Measurements from ENCODE around the gene RNF14. TPM values are rescaled to one million over a fixed set of nuclear protein-coding genes. Genes with fewer than 3 reads are reported as not detected.

Gene RNF14
- total and polyA plus RNA-seq, 10 of the 15 experiments (the other 5 are each of a cell fraction or from before 2014, with no cell fraction given) = 13.2 to 41.8 (median 28.3) TPM

DNA sequence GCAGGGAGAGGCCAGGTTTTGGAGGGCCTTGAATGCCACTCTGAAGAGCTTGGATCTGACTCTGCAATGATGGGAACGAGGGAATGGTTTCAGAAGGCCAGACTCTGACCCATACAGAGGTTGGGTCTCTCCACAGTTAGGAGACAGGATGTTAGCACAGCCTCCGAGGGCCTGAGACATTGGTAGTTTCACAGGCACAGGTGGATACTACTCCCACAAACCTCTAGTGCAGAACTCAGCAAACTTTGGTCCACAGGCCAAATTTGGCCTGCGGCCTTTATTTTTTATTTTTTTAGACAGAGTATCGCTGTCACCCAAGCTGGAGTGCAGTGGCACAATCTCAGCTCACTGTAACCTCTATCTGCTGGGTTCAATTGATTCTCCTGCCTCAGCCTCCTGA, 41.0 kb downstream of the RNF14 start:
- Histone ChIP-seq H2AFZ (ENCODE audit: control insufficient read depth, low read depth, low read length) (no peak overlapping the region), H4K20me1 (ENCODE audit: control insufficient read depth, insufficient read depth) (no peaks in the 10 kb centered on the region), H3K4me2 (ENCODE audit: control insufficient read depth, insufficient read depth) (no peak overlapping the region), H3K27me3 (replicated peaks in 1 of 2; ENCODE audit: control insufficient read depth in 2 of 2, insufficient read depth in 2 of 2, low read length in 1 of 2) (peaks cover 0 to 2% of the 10 kb centered on the region in 2 experiments; a peak in 1 of 4 replicates), H3K9ac (ENCODE audit: control insufficient read depth, insufficient read depth, low read length) (no peak overlapping the region), H3K9me3 (replicated peaks; ENCODE audit: control insufficient read depth, insufficient read depth, low read length) (no peaks in the 10 kb centered on the region), H3K27ac (ENCODE audit: control insufficient read depth, insufficient read depth) (no peak overlapping the region), H3K4me1 (ENCODE audit: control insufficient read depth, insufficient read depth, low read length) (peaks cover 10% of the 10 kb centered on the region), H3K36me3 (ENCODE audit: control insufficient read depth in 2 of 2, insufficient read depth in 2 of 2, low read length in 1 of 2) (no peaks in the 10 kb centered on the region), H3K4me3 (no peak overlapping the region), H3K79me2 (ENCODE audit: control insufficient read depth, insufficient read depth, low read length) (no peaks in the 10 kb centered on the region)
- ChIA-PET SMC1A (ENCODE audit: uncharacterized antibody, unreplicated experiment) (interaction anchor here (0.8 to 0.9 kb wide), 2 partner anchors 19 to 21 kb away, joined by 4 read pairs; no protein-coding TSS in a partner anchor), POLR2A (no interaction called here), RAD21 (ENCODE audit: unreplicated experiment) (no interaction called here), CTCF (interaction anchor here (0.6 to 8.5 kb wide), 6 partner anchors 10 to 308 kb away, joined by 3 to 68 read pairs (median 4); no protein-coding TSS in a partner anchor)
- no peak for FAIRE-seq
- no peak for ATAC-seq
- DNase-seq (ENCODE audit: low read depth, low spot score) = no peak
- no TSS peak for BruUV-seq (replicated peaks)
- in situ Hi-C loops (cut with MboI) (no loop called here), intact Hi-C loops (cut with micrococcal nuclease; ENCODE audit: unreplicated experiment) (no loop called here)
- TF ChIP-seq POLR2AphosphoS5 (IDR thresholded peaks at IDR 0.05; ENCODE audit: low read length) = no peak
- no peak for TF ChIP-seq FOS (IDR thresholded peaks at IDR 0.05; ENCODE audit: borderline replicate concordance, extremely low read depth, insufficient read length)
- no peak for TF ChIP-seq HDGF (IDR thresholded peaks at IDR 0.05)
- TF ChIP-seq, protein P1, sequence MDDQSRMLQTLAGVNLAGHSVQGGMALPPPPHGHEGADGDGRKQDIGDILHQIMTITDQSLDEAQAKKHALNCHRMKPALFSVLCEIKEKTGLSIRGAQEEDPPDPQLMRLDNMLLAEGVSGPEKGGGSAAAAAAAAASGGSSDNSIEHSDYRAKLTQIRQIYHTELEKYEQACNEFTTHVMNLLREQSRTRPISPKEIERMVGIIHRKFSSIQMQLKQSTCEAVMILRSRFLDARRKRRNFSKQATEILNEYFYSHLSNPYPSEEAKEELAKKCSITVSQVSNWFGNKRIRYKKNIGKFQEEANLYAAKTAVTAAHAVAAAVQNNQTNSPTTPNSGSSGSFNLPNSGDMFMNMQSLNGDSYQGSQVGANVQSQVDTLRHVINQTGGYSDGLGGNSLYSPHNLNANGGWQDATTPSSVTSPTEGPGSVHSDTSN (IDR thresholded peaks at IDR 0.05; ENCODE audit: insufficient replicate concordance, low read depth, low read length) = no peak
- no peak for TF ChIP-seq BHLHE40 (IDR thresholded peaks at IDR 0.05; ENCODE audit: borderline replicate concordance in 1 of 2, low read depth in 2 of 2, low read length in 1 of 2)
- TF ChIP-seq RAD51 (IDR thresholded peaks at IDR 0.05) = no peak
- TF ChIP-seq EED (IDR thresholded peaks at IDR 0.05; ENCODE audit: low read depth) = no peak
- no peak for TF ChIP-seq ZNF384 (IDR thresholded peaks at IDR 0.05; ENCODE audit: borderline replicate concordance, low read depth, low read length)
- TF ChIP-seq TCF12 (IDR thresholded peaks at IDR 0.05; ENCODE audit: low read depth, low read length) = no peak
- no peak for TF ChIP-seq RFX5 (IDR thresholded peaks at IDR 0.05; ENCODE audit: low read depth, low read length)
- TF ChIP-seq ZNF592 (IDR thresholded peaks at IDR 0.05) = no peak
- no peak for TF ChIP-seq SREBF1 (IDR thresholded peaks at IDR 0.05; ENCODE audit: low read length)
- no peak for TF ChIP-seq MXI1 (IDR thresholded peaks at IDR 0.05; ENCODE audit: low read depth, low read length)
- TF ChIP-seq SMAD1 (IDR thresholded peaks at IDR 0.05; ENCODE audit: low read depth, partially characterized antibody) = no peak
- TF ChIP-seq PRDM15 (CRISPR knock-in tag; IDR thresholded peaks at IDR 0.05) = no peak
- TF ChIP-seq SREBF2 (IDR thresholded peaks at IDR 0.05; ENCODE audit: low read length) = no peak
- WGBS (ENCODE audit: insufficient coverage, insufficient replicate concordance, low lambda C conversion rate, missing lambda C conversion rate) = 82% methylated on average over 4 of the region's 4 CpGs
